Activated T-helper 1 cell treated with anti-CD3 and anti-CD28 coated beads, Interleukin-2, amount 50 U/mL, for 16 hours (primary cell): ENCODE measurements around the gene MACROH2A2.
"Not testable (repeated sequence)": the region's sequence is repeated elsewhere in the genome, so short reads cannot be mapped to it uniquely, and the experiment has no call there.

Experiments used
- DNase-seq, 2 donors: peaks; one replicate each; pipeline ENCODE4 v3.0.0-alpha.2; 2020; ENCODE audit warnings: low read depth in 1 of 2, low spot score in 1 of 2

Gene MACROH2A2

GRCh38 chr10:70052462-70053217 is at the start of gene MACROH2A2:
MACROH2A2 (plus strand) TSS chr10:70052846; CDS start chr10:70075659, 22,813 bp downstream.
- no peak for DNase-seq

- no peak for DNase-seq
Observed at GRCh38 chr10:70007116-70007820, 45.4 kb upstream of the MACROH2A2 start.

GRCh38 chr10:70031215-70031614 is 21.4 kb upstream of the MACROH2A2 start:
- DNase-seq = no peak

- DNase-seq = no peak
Observed at GRCh38 chr10:70032667-70033289, 19.9 kb upstream of the MACROH2A2 start.

GRCh38 chr10:70034232-70034631 is 18.4 kb upstream of the MACROH2A2 start:
- DNase-seq = no peak

GRCh38 chr10:70035531-70035930 is 17.1 kb upstream of the MACROH2A2 start:
- DNase-seq = no peak

- DNase-seq = no peak
Observed at GRCh38 chr10:70038923-70039322, 13.7 kb upstream of the MACROH2A2 start.

GRCh38 chr10:70041016-70041415 is 11.6 kb upstream of the MACROH2A2 start:
- no peak for DNase-seq

GRCh38 chr10:70041739-70042138 is 10.9 kb upstream of the MACROH2A2 start:
- not testable (repeated sequence) for DNase-seq

GRCh38 chr10:70047066-70047465 is 5.6 kb upstream of the MACROH2A2 start:
- DNase-seq = not testable (repeated sequence)

GRCh38 chr10:70048030-70048723 is 4.5 kb upstream of the MACROH2A2 start:
- DNase-seq = no peak

GRCh38 chr10:70051848-70052247 is 798 bp upstream of the MACROH2A2 start:
- no peak for DNase-seq

GRCh38 chr10:70053218-70053840 is 683 bp downstream of the MACROH2A2 start:
- no peak for DNase-seq

GRCh38 chr10:70053841-70054288 is 1.2 kb downstream of the MACROH2A2 start:
- DNase-seq = no peak

- DNase-seq = no peak
Observed at GRCh38 chr10:70054902-70055301, 2.3 kb downstream of the MACROH2A2 start.

- DNase-seq = no peak
Observed at GRCh38 chr10:70055550-70055949, 2.9 kb downstream of the MACROH2A2 start.

GRCh38 chr10:70057306-70057705 is 4.7 kb downstream of the MACROH2A2 start:
- DNase-seq = no peak

- no peak for DNase-seq
Observed at GRCh38 chr10:70060389-70060788, 7.7 kb downstream of the MACROH2A2 start.

- DNase-seq = no peak
Observed at GRCh38 chr10:70063418-70064098, 10.9 kb downstream of the MACROH2A2 start.

GRCh38 chr10:70064486-70064885 is 11.8 kb downstream of the MACROH2A2 start:
- DNase-seq = no peak
